Adrenal gland (tissue), 12 donors: ENCODE results near the gene IYD. TPM values are rescaled to one million over a fixed set of nuclear protein-coding genes. Genes with fewer than 3 reads are reported as not detected.

Experiments used
- DNase-seq, 7 donors: peaks; one replicate each; pipeline ENCODE4 v3.0.0-alpha.2; 2019 to 2020
- H3K27ac ChIP-seq, 5 donors: fragments of 200-600 bp; sonication (generic) in 4 of 5; 1 replicate in 3 of 5; 2 replicates in 2 of 5; pipeline versions ENCODE4 v1.5.1 to v1.8.0; 2016 to 2020; ENCODE audit warnings: mild to moderate bottlenecking in 1 of 5
- H3K27me3 ChIP-seq: fragments of 200-600 bp; 2 replicates; pipeline ENCODE4 v1.8.0; 2021
- H3K36me3 ChIP-seq, 2 donors: fragments of 200-600 bp; replicated peaks in 1 of 2; 1 replicate in 1 of 2; 2 replicates in 1 of 2; pipeline versions ENCODE4 v1.5.1 to v1.8.0; 2018 to 2022
- H3K4me1 ChIP-seq, 2 donors: fragments of 200-600 bp; replicated peaks in 1 of 2; 1 replicate in 1 of 2; 2 replicates in 1 of 2; pipeline versions ENCODE4 v1.5.1 to v1.8.0; 2018 to 2021
- H3K4me3 ChIP-seq, 4 donors: fragments of 200-600 bp; sonication (generic) in 3 of 4; one replicate each; pipeline ENCODE4 v1.5.1; 2016 to 2018
- H3K9me3 ChIP-seq, 3 donors: fragments of 200-600 bp; sonication (generic) in 1 of 3; replicated peaks in 1 of 3; 1 replicate in 2 of 3; 2 replicates in 1 of 3; pipeline versions ENCODE4 v1.5.1 to v1.8.0; 2016 to 2021
- POLR2A ChIP-seq, 2 donors: fragments of 450-650 bp; IDR thresholded peaks; one replicate each; pipeline ENCODE4 v1.6.1; 2017; ENCODE audit warnings: antibody characterized with exemption in 2 of 2, mild to moderate bottlenecking in 2 of 2, moderate library complexity in 1 of 2
- WGBS, 4 donors: extraction: QIAGEN DNeasy Blood & Tissue Kit in 2 of 4; methylation state at CpG; one replicate each; pipeline versions ENCODE4 v1.1.5 to v1.1.7; 2013 to 2017; 5-methylcytosine and 5-hydroxymethylcytosine counted together
- intact Hi-C, 2 donors: fragments of 100-400 bp; cut with DNase I; formaldehyde crosslinking; loops; one replicate each; pipeline versions ENCODE4 v1.14.1 to v1.15.0; 2022 to 2023
- polyA plus RNA-seq, 3 donors: library from polyadenylated mRNA; stranded (reverse); fragments of 200-250 nt in 2 of 3; fragments of 350-450 nt in 1 of 3; fragmentation: Illumina TruSeq in 1 of 3; extraction: RNeasy Lipid Tissue Mini Kit (QIAGEN cat#74804) in 1 of 3; gene quantifications; one replicate each; pipeline ENCODE4 v1.2.3, GENCODE V29; 2013 to 2014
- total RNA-seq, 9 donors: library from RNA; depleted of rRNA in 4 of 9; stranded (reverse); fragments of >200 nt in 4 of 9; fragments of 120-200 nt in 1 of 9; fragmentation: NEBNext Ultra II Directional in 1 of 9; extraction: Animal tissue kit (Norgen Biotek cat#: 25700) in 1 of 9; gene quantifications; one replicate each; pipeline versions ENCODE4 v1.1.0 to v1.2.4, GENCODE V29; 2013 to 2023
- TF ChIP-seq, protein P1 (sequence below), 6 experiments: fragments of 450-650 bp in 4 of 6; fragments of 200-600 bp in 2 of 6; sonication (generic) in 1 of 6; IDR thresholded peaks; 1 replicate in 5 of 6; 2 replicates in 1 of 6; pipeline versions ENCODE4 v1.5.1 to v1.8.0; 2016 to 2021; ENCODE audit warnings: antibody characterized with exemption in 6 of 6, mild to moderate bottlenecking in 2 of 6, moderate library complexity in 1 of 6
- donor health status: healthy with polysubstance abuse.
- donor health status: Bipolar disorder and iron deficiency.
- donor health status: DM: yes; HTN: yes; CAD: no.
- donor health status: DM: no; HTN: no; CAD: no.
- donor health status: DM: no; HTN: no; CAD: no.
- donor health status: DM: yes; HTN: yes; CAD: no.

The IYD gene
- total and polyA plus RNA-seq, 12 donors: 0.04 to 0.95 TPM; not detected in 10

DNA sequence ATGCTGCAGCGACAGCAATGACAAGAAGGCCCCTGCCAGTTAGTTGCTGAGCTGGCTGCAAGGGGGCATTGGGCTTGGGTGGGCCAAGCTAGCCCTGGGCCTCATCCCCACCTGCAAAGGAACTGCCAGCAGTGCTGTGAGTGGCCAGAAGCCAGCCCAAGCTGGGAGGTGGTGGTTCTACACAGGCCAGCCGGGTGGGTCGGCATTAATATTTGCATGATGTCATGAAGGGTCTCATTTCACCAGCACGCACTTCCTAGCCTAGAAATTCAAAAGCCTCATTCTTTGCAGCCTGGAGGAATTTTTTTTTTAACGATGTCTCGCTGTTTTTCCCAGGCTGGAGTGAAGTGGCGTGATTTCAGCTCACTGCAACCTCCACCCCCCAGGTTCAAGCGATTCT is 62.0 kb downstream of the IYD start:
- WGBS, 4 donors: 90 to 95% (median 92%) methylated on average over 8 of the region's 8 CpGs
- H3K4me3 ChIP-seq: no peak overlapping the region
- no peak for DNase-seq

DNA sequence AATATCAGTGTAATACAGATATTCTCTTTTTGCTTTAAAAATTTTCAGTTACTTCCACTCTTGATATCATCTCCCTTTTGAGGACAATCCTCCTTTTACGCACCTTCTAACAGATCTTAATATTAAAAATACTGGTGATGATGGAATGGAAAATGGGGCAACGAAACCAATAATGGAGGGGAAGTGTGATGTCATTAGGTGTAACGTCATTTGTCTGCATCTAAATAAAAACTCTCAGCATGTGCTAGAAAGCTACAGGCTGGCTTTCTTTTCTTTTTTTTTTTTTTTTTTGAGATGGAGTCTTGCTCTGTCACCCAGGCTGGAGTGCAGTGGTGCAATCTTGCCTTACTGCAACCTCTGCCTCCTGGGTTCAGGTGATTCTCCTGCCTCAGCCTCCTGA is 66.5 kb downstream of the IYD start:
- TF ChIP-seq, protein P1, sequence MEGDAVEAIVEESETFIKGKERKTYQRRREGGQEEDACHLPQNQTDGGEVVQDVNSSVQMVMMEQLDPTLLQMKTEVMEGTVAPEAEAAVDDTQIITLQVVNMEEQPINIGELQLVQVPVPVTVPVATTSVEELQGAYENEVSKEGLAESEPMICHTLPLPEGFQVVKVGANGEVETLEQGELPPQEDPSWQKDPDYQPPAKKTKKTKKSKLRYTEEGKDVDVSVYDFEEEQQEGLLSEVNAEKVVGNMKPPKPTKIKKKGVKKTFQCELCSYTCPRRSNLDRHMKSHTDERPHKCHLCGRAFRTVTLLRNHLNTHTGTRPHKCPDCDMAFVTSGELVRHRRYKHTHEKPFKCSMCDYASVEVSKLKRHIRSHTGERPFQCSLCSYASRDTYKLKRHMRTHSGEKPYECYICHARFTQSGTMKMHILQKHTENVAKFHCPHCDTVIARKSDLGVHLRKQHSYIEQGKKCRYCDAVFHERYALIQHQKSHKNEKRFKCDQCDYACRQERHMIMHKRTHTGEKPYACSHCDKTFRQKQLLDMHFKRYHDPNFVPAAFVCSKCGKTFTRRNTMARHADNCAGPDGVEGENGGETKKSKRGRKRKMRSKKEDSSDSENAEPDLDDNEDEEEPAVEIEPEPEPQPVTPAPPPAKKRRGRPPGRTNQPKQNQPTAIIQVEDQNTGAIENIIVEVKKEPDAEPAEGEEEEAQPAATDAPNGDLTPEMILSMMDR (IDR thresholded peaks at IDR 0.05): no peak
- TF ChIP-seq POLR2A (IDR thresholded peaks at IDR 0.05): no peak
- Histone ChIP-seq H3K4me3 (no peak overlapping the region), H3K9me3 (no peaks in the 10 kb centered on the region), H3K27me3 (no peaks in the 10 kb centered on the region), H3K4me1 (no peaks in the 10 kb centered on the region), H3K36me3 (no peaks in the 10 kb centered on the region), H3K27ac (no peak overlapping the region)
- DNase-seq: no peak
- 83 to 92% (median 86%) methylated on average over 3 of the region's 3 CpGs for WGBS, 4 donors
- intact Hi-C loops: no loop called here

More for the DNA sequence above, 62.0 kb downstream of the IYD start:
- H3K36me3 ChIP-seq: no peaks in the 10 kb centered on the region
- no peak overlapping the region for H3K27ac ChIP-seq
- TF ChIP-seq, protein P1 (IDR thresholded peaks at IDR 0.05): no peak
- no peak for TF ChIP-seq POLR2A (IDR thresholded peaks at IDR 0.05)
- no peaks in the 10 kb centered on the region for H3K9me3 ChIP-seq
- no peaks in the 10 kb centered on the region for H3K27me3 ChIP-seq
- intact Hi-C loops: no loop called here
- no peaks in the 10 kb centered on the region for H3K4me1 ChIP-seq

DNA sequence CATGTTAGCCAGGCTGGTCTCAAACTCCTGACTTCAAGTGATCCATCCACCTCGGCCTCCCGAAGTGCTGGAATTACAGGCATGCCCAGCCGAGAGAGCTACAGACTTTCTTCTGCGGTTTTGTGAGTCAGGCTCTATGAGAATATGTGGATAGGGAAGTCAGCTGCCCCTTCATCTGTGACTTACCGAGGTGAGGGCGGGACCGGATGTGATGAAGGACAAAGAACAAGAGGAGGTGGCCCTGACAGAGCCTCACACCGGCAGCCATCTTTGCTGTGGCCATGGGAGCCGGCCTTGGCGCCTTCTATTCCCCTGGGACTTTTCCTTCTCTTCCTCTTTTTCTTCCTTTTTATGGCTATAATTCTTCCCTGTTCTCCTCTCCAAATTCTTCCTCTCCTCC is 67.0 kb downstream of the IYD start:
- Histone ChIP-seq H3K9me3 (no peaks in the 10 kb centered on the region), H3K36me3 (no peaks in the 10 kb centered on the region), H3K4me3 (no peak overlapping the region), H3K4me1 (no peaks in the 10 kb centered on the region), H3K27ac (no peak overlapping the region), H3K27me3 (no peaks in the 10 kb centered on the region)
- no peak for DNase-seq
- TF ChIP-seq POLR2A (IDR thresholded peaks at IDR 0.05): no peak
- TF ChIP-seq, protein P1 (IDR thresholded peaks at IDR 0.05): no peak
- intact Hi-C loops: no loop called here
- WGBS, 4 donors: 64 to 75% (median 68%) methylated on average over 10 of the region's 10 CpGs

DNA sequence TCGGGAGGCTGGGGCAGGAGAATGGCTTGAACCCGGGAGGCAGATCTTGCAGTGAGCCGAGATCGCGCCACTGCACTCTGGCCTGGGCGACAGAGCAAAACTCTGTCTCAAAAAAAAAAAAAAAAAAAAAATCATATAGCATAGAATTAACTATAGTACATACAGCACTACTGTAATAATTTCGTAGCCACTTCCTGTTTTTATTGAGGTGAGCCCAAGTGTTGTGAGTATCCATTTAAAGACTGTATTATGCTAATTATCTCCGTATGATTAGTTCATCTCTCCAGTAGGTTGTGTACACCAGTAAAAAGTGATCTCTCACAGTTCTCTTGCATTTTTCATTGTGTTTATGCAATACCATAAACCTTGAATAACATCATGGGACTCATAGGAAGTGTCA is 70.6 kb downstream of the IYD start:
- H3K4me3 ChIP-seq: no peak overlapping the region
- intact Hi-C loops: no loop called here
- 83 to 96% (median 86%) methylated on average over 8 of the region's 8 CpGs for WGBS, 4 donors
- H3K36me3 ChIP-seq: no peaks in the 10 kb centered on the region
- no peak for DNase-seq
- no peaks in the 10 kb centered on the region for H3K9me3 ChIP-seq
- no peaks in the 10 kb centered on the region for H3K4me1 ChIP-seq
- no peaks in the 10 kb centered on the region for H3K27me3 ChIP-seq
- H3K27ac ChIP-seq: no peak overlapping the region
- no peak for TF ChIP-seq POLR2A (IDR thresholded peaks at IDR 0.05)
- TF ChIP-seq, protein P1 (IDR thresholded peaks at IDR 0.05): no peak
